Ovary (tissue), 3 donors: ENCODE results near the gene APBA2.

Source experiments
- POLR2A ChIP-seq: fragments of 450-650 bp; IDR thresholded peaks from one replicate; pipeline ENCODE4 v1.6.1; 2017; ENCODE audit warnings: antibody characterized with exemption, mild to moderate bottlenecking, moderate library complexity
- TF ChIP-seq, protein P1 (sequence below), 3 donors: fragments of 450-650 bp in 2 of 3; fragments of 200-600 bp in 1 of 3; IDR thresholded peaks; one replicate each; pipeline versions ENCODE4 v1.5.1 to v1.8.0; 2016 to 2022; ENCODE audit warnings: antibody characterized with exemption in 3 of 3, mild to moderate bottlenecking in 1 of 3
- donor health status: DM: no; HTN: no; CAD: no.

- TF ChIP-seq, protein P1, sequence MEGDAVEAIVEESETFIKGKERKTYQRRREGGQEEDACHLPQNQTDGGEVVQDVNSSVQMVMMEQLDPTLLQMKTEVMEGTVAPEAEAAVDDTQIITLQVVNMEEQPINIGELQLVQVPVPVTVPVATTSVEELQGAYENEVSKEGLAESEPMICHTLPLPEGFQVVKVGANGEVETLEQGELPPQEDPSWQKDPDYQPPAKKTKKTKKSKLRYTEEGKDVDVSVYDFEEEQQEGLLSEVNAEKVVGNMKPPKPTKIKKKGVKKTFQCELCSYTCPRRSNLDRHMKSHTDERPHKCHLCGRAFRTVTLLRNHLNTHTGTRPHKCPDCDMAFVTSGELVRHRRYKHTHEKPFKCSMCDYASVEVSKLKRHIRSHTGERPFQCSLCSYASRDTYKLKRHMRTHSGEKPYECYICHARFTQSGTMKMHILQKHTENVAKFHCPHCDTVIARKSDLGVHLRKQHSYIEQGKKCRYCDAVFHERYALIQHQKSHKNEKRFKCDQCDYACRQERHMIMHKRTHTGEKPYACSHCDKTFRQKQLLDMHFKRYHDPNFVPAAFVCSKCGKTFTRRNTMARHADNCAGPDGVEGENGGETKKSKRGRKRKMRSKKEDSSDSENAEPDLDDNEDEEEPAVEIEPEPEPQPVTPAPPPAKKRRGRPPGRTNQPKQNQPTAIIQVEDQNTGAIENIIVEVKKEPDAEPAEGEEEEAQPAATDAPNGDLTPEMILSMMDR (IDR thresholded peaks at IDR 0.05): no peak
- no peak for TF ChIP-seq POLR2A
Measured at GRCh38 chr15:29109762-29110161, 224.0 kb downstream of the APBA2 start.
